ENCODE measurements around the gene THBS1.

THBS1 gene

DNA sequence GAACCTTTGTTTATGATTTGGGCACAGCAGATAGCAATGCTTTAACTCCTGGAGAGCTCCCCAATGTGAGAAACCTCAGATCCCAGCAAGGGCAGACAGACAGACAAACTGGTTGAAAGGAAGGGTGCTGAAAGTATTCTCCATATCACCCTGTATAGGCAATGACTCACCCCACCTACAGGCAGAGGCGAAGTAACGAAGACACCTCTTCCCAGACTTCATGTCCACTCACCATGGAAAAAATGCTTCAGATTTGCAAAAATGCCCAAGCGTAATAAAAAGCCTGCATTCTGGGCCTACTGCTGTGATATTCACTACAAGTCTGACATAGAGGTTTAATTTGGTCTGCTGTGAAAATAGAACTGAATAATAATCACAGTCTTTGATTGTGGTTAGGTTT lies 50.5 kb downstream of the THBS1 start:
- DNase-seq (ENCODE audit: low read depth): peak; percentile 55

DNA sequence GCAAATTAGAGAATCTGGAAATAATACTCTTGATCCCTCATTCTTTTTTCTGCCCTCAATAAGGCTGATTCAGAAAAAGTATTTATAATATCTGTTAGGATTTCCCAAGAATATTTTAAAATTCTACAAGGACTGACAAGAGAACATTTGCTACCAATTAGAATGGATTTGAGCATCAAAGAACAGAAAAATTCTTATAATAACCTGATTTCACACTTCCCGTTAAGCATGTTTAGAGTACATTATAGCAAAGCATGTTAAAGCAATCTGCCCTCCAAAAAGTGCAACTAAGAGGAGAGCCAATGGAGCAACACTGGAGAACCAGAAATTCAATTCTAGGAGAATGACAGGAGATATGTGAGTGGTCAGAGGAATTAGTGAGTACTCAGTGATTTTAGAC lies 57.2 kb downstream of the THBS1 start:
- DNase-seq (ENCODE audit: low read depth): no peak

- DNase-seq (ENCODE audit: low read depth): no peak
These were observed 58.2 kb downstream of the THBS1 start for GRCh38 chr15:39639037-39639436.

DNA sequence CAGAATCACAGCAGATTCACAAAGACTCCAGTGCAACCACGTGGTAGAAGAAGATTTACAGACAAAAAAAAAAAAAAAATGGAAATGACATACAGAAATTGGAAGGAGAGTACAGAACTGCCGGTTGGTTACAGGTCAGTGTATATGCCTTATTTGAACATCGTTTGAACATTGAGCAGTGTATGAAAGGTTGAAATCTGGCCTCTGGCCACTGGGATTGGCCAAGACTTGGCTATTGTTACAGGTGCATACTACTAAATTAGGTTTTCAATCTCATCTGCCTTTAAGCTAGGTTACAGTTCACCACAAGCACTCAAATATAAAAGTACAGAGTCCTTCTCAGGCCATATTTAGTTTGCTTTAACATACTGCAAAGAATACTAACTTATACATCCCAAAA lies 59.8 kb downstream of the THBS1 start:
- no peak for DNase-seq (ENCODE audit: low read depth)

DNA sequence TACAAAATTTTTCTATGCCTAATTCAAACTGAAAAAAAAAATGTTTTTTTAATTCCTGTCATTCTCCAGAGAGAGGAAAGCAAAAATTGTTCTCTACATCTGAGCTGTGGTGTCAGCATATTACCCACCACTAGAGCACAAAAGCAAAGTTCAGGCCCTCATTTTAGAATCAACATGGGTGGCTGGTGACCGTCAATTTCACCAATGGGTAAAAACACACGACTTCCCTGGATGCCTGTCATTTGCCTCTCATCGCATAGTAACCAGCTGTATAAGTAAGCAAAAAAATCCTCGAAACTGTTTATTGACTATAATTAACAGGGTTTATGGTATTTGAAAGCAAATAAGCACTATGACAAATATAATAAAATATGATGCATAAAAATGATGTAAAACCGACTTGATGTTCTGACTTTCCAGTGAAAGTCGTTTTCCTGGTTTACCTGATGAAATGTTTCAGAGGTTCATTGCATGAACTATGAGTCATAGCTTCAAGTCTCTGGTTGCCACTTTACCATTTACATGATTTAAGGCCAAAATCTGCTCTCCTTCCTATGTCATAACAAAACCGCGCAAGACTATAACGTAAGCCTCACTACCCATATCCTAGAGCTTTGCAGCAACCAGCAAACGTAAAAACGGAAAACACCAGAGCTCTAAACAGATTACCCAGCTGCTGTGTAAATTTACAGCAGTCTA lies 60.5 kb downstream of the THBS1 start:
- peak; percentile 59 for DNase-seq (ENCODE audit: low read depth)

GRCh38 chr15:39642011-39642640 lies 61.2 kb downstream of the THBS1 start:
- DNase-seq (ENCODE audit: low read depth): peak; percentile 86

- DNase-seq (ENCODE audit: low read depth): no peak
These were observed 62.8 kb downstream of the THBS1 start for GRCh38 chr15:39643727-39644126.

GRCh38 chr15:39644136-39644535 lies 63.3 kb downstream of the THBS1 start:
- DNase-seq (ENCODE audit: low read depth): no peak

DNA sequence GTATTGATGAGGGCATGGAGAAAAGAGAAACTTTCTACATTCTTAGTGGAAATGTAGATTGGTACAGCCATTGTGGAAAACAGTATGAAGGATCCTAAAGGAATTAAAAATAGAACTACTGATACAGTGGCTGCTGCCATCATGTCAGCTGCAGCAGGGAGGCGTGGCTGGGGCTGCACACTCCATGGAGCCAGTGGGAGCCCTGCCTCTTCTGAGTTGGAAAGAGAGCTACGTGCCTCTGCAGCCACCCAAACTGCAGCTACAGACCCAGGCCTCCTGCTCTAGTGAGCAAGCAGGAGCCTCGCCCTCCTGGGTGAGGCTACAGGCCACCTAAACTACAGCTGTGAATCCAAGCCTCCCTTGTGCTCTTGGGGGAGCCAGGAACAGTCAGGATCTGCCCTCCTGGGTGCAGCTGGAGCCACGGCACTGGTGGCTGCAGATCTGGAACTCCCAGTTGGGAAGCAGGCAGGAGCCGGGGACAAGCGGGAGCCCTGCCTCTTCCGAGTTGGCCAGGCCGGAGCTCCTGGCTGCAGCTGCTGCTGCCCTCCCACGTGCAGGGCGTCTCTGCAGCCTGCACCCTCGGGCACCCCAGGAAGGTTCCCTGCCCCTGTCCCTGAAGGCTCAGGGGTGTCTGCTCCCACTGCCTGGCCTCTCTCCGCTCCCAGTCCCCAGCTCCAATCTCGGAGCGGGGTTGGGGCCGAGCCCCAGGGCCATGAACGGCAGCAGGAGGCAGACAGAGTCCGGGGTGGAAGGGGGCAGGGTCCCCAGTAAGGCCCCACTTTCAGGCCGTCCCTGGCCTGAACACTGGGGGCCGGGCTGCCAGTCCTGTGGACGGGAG lies 64.5 kb downstream of the THBS1 start:
- no peak for DNase-seq (ENCODE audit: low read depth)

GRCh38 chr15:39645976-39646257 lies 65.0 kb downstream of the THBS1 start:
- DNase-seq (ENCODE audit: low read depth): no peak

DNA sequence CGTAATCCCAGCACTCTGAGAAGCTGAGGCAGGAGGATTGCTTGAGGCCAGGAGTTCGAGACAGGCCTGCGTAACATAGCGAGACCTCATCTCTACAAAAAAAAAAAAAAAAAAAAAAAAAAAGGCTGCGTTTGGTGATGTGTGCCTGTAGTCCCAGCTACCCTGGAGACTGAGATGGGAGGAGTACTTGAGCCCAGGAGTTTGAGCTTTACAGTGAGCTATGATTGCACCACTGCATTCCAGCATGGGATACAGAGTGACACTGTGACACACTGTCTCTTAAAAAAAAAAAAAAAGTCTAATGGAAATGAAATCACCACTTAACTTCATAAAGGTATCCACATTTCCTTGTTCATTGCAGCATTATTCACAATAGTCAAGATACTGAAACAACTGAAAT lies 65.5 kb downstream of the THBS1 start:
- no peak for DNase-seq (ENCODE audit: low read depth)
